GM12873 (cell line): ENCODE results near the gene PRDM10.

ENCODE experiments used
- TF ChIP-seq, protein P1 (sequence below): IDR thresholded peaks from 2 replicates; pipeline ENCODE4 v1.5.1; 2012; ENCODE audit warnings: low read depth, mild to moderate bottlenecking, moderate library complexity, low read length, control low read depth; ENCODE audit not compliant: insufficient read depth; ENCODE audit errors: missing control alignments

PRDM10 gene

DNA sequence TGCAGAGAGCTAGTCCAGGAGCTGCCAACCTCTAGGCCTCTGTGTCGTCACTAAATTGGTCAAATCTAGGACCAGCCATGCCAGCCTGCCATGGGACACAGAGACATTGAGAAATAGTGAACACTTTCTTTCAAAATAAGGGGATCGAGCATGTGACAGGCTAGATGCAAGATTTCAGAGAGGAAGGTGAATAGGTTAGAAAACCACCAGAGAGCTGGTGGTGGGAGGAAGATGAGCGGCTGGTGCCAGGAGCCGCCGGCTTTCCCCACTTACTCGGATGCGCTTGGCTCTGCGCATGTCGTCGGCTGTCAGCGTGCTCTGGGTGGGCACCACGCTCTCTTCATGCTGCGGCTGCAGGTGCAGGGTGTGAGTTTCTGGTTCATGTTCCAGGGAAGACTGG is 71.9 kb downstream of the PRDM10 start:
- TF ChIP-seq, protein P1, sequence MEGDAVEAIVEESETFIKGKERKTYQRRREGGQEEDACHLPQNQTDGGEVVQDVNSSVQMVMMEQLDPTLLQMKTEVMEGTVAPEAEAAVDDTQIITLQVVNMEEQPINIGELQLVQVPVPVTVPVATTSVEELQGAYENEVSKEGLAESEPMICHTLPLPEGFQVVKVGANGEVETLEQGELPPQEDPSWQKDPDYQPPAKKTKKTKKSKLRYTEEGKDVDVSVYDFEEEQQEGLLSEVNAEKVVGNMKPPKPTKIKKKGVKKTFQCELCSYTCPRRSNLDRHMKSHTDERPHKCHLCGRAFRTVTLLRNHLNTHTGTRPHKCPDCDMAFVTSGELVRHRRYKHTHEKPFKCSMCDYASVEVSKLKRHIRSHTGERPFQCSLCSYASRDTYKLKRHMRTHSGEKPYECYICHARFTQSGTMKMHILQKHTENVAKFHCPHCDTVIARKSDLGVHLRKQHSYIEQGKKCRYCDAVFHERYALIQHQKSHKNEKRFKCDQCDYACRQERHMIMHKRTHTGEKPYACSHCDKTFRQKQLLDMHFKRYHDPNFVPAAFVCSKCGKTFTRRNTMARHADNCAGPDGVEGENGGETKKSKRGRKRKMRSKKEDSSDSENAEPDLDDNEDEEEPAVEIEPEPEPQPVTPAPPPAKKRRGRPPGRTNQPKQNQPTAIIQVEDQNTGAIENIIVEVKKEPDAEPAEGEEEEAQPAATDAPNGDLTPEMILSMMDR, result no peak

DNA sequence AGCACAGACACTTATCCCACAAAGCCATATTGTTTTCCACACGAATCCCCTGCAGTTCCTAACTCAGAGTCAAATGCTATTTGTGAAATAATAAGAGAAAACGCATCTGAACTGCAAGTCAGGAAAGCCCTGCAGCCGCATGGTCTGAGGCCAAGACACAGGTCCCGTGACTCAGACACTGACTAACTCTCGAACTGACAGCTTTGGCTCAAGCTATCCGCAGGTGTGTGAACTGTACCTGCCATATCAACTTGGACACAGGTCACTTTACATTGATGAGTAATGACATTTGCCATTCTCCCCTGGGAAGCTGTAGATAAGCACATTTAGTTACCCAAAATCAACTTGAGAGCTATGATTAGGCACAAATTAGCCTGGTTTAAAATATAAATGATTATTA is 72.3 kb downstream of the PRDM10 start:
- TF ChIP-seq, protein P1, result no peak

DNA sequence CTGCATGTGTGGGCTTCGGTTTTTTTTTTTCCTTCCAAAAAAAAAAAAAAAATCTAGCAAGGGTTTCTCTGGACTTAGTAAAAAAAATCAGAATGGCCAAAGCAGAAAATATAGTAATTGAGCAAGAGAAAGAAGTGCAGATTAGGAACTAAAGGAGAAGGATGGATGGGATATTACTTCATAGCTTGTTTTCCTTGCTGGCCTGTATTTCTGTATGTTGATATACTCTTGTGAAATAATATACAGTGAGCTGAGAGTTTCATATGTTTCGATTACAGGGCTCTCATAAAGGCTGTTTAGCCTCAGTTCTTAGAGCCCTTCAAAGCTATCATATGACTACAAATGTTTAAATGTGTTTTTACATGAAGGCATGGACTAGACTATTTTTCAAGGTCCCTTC is 72.9 kb downstream of the PRDM10 start:
- TF ChIP-seq, protein P1, result no peak

GRCh38 chr11:129928923-129929692 is 73.5 kb downstream of the PRDM10 start:
- TF ChIP-seq, protein P1, result no peak

DNA sequence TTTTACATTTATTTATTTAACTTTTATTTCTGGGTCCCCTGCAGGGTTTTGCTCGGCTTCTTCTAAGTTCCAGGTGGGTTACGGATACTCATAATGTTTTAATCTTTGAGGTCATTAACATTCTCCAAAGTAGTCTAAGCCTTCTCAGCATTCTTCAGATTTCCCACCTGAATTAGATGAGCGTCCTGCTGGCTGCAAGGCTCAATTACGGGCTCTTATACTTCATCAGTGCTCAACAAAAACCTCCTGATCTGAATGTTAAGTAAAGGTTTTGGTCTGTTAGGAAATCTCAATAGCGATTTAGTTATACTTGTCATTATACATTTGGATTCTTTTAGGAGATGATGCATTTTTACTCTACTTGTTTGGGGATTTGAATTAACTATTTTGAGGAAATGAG is 80.0 kb downstream of the PRDM10 start:
- TF ChIP-seq, protein P1, result no peak

DNA sequence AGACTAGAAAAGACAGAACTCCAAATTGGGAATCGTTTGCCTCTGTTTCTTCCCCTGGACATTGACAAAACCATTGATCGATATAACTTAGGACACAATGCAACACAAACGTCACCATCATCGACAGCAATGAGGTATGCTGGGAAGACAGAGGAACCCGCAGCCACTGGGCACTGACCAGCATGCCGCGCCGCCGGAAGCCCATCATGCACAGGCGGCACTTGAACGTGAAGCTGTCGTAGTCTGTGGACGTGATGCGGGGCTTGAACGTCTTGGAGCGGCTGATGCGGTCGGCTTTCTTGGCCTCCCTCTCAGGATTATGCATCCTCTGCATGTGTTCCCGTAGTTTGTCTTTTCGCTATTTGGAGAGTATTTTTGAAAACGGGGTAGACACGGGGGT is 84.3 kb downstream of the PRDM10 start:
- TF ChIP-seq, protein P1, result no peak

DNA sequence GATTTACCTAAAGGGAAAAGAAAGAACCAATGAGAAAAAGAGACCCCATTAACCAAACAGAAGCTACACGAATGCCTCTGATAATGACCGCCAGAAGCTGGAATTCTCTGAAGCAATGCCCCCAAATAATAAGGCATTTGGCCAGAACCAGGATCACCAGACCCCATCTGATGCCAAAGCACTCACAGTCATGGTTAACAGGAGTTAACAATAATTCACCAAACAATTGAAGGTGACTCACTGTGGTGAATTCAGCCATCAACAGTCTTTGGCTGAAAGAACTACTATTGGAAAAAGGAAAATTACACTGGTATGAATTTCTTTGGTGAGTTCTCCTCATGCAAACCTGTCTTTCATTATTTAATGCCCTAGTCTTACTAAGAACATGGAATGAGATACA is 85.4 kb downstream of the PRDM10 start:
- TF ChIP-seq, protein P1, result no peak
